Heart left ventricle (tissue), 13 donors: Measurements from ENCODE around the gene GPR39.

Source experiments
- CTCF ChIP-seq, 12 donors: fragments of 200-600 bp; sonication (generic) in 4 of 12; IDR thresholded peaks; one replicate each; pipeline versions ENCODE4 v1.5.0 to v1.8.0; 2018 to 2022; ENCODE audit warnings: antibody characterized with exemption in 12 of 12, mild to moderate bottlenecking in 5 of 12
- POLR2A ChIP-seq, 2 donors: fragments of 450-650 bp; IDR thresholded peaks; one replicate each; pipeline ENCODE4 v1.6.1; 2017; ENCODE audit warnings: antibody characterized with exemption in 2 of 2, mild to moderate bottlenecking in 2 of 2, moderate library complexity in 2 of 2
- donor health status: ischemic (EF 13 %, LVEDD 7.1; RV severe dilation, severe dysfunction).
- donor health status: DM: no; HTN: yes; CAD: no.
- donor health status: DM: no; HTN: no; CAD: no.
- donor health status: ischemic (EF 25% LVEDD 6.9; RV normal size, moderate dysfunction).
- donor health status: ischemic (EF 25% LVEDD 5.7; RV mildly dilated, moderate dysfunction).
- donor health status: ischemic (EF 35%, LVEDD 5.7; RV mildly dilated, moderate dysfunction).
- donor health status: nonischemic (EF 11% LVEDD 7.7; RV severe dilation, severe dysfunction).
- donor health status: DM: yes; HTN: yes; CAD: no.
- donor health status: PGD.
- donor health status: ischemic (EF 29% LVEDD 5.4; RV normal size, mild dysfunction).
- donor health status: nonischemic (EF 23%, LVEDD 6.1; RV moderate dilation, normal function).

- no peak for TF ChIP-seq POLR2A (IDR thresholded peaks at IDR 0.05)
- no peak for TF ChIP-seq CTCF (IDR thresholded peaks at IDR 0.05)
Observed at GRCh38 chr2:132400901-132401240, 15.7 kb upstream of the GPR39 start.
